GM12872 (cell line): Measurements from ENCODE around the gene GPBP1.

Experiments
- TF ChIP-seq, protein P1 (sequence below): IDR thresholded peaks from 3 replicates; pipeline ENCODE4 v1.5.1; 2011; ENCODE audit warnings: low read depth, mild to moderate bottlenecking, low read length, moderate library complexity; ENCODE audit not compliant: insufficient read depth

GPBP1 gene

DNA sequence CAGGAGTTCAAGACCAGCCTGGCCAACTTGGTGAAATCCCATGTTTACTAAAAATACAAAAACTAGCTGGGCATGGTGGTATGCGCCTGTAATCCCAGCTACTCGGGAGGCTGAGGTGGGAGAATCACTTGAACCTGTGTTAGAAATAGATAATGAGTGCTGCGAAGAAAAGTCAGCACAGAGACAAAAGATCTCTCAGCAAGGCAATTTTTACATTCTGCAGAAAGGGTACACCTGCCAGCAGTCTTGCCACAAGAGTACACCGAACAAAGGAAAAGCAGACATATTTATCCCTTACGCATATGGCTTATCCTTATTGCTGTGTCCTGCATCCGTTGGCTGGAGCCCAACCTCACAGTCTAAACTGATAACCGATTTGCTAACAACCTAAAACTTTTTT lies 16.2 kb upstream of the GPBP1 start:
- TF ChIP-seq, protein P1, sequence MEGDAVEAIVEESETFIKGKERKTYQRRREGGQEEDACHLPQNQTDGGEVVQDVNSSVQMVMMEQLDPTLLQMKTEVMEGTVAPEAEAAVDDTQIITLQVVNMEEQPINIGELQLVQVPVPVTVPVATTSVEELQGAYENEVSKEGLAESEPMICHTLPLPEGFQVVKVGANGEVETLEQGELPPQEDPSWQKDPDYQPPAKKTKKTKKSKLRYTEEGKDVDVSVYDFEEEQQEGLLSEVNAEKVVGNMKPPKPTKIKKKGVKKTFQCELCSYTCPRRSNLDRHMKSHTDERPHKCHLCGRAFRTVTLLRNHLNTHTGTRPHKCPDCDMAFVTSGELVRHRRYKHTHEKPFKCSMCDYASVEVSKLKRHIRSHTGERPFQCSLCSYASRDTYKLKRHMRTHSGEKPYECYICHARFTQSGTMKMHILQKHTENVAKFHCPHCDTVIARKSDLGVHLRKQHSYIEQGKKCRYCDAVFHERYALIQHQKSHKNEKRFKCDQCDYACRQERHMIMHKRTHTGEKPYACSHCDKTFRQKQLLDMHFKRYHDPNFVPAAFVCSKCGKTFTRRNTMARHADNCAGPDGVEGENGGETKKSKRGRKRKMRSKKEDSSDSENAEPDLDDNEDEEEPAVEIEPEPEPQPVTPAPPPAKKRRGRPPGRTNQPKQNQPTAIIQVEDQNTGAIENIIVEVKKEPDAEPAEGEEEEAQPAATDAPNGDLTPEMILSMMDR, result no peak

DNA sequence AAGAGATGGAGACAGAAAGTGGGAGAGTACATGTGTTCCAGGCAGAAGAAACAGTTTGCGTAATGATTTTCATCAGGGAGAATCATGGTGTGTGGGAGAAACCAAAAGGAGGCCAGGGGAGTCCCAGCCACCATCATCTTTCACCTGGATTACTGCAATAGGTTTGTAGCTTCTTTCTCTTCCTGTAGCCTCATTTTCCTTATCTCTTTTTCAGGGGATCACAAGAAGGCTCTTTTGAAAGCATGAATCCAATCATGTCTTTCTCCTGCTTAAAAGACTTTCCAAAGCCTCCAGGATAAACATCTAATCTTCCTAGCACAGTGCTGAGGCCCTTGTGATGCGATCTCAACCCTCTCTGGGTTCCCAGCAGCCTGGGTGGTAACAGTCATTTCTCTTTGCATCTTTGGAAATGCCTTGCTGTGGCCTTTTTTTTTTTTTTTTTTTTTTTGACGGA lies 10.3 kb upstream of the GPBP1 start:
- TF ChIP-seq, protein P1, result no peak

DNA sequence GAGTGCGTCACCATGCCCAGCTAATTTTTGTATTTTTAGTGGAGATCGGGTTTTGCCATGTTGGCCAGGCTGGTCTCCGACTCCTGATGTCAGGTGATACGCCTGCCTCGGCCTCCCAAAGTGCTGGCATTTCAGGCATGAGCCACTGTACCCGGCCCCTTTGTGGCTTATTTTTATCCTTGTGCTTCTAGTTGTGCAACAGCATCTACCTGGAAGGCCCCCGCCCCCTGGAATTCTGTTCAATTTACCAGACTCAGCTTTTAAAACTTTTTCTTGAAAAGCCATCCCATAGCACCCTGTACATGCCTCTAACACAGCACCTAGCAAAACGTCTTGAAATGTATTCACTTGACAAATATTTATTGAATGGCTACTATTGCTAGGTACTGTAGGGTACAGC lies 9.7 kb upstream of the GPBP1 start:
- TF ChIP-seq, protein P1, result no peak

DNA sequence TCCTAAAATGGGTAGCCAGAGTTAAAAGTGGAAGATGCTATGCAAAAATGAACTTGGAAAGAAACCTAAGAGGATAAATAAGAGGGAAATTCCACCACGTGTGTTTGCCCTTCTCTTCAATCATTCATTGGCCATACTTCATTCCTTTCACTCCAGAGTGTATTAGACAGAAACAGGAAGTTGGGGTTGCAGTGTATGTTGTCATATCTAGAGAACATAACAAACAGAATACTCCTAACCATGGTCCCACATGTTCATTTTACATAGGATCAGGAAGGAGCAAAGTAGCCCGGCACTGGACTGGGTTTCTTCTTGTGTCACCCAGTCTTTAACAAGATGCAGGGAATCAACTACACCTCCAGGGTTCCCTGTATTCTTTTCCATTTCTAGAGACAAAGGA lies 7.6 kb upstream of the GPBP1 start:
- TF ChIP-seq, protein P1, result no peak

DNA sequence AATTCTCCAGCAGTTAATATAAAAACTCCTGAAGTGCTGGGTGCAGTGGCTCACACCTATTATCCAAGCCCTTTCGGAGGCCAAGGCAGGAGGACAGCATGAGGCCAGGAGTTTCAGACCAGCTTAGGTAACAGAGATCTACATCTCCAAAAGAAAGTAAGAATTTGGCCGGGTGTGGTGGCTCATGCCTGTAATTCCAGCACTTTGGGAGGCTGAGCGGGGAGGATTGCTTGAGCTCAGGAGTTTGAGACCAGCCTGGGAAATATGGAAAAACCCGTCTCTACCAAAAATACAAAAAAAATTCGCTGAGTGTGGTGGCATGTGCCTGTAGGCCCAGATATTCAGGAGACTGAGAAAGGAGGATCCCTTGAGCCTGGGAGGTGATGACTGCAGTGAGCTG lies 6.7 kb upstream of the GPBP1 start:
- TF ChIP-seq, protein P1, result no peak

DNA sequence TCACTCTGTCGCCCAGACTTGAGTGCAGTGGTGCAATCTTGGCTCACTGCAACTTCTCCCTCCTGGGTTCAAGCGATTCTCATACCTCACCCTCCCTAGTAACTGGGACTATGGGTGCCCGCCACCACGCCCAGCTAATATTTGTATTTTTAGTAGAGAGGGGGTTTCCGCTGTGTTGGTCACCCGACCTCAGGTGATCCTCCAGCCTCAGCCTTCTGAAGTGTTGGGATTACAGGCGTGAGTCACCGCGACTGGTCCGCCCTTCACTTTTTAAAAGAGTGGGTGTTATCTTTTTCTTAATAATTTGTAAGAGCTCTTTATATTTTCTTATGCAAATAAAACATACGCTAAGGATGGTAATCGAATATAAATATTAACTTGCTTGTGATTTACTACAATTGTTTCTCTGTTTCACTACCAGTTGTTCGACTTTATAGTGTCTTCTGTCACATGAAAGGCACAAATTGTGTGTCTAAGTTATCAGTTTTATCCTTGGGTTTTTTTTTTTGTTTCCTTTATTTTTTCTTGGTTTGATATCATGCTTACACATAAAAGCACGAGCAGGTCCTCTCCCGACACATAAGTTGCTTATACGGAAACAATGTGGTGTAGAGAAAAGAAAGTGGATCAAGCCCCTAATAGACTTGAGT lies 1.9 kb upstream of the GPBP1 start:
- TF ChIP-seq, protein P1, result no peak

DNA sequence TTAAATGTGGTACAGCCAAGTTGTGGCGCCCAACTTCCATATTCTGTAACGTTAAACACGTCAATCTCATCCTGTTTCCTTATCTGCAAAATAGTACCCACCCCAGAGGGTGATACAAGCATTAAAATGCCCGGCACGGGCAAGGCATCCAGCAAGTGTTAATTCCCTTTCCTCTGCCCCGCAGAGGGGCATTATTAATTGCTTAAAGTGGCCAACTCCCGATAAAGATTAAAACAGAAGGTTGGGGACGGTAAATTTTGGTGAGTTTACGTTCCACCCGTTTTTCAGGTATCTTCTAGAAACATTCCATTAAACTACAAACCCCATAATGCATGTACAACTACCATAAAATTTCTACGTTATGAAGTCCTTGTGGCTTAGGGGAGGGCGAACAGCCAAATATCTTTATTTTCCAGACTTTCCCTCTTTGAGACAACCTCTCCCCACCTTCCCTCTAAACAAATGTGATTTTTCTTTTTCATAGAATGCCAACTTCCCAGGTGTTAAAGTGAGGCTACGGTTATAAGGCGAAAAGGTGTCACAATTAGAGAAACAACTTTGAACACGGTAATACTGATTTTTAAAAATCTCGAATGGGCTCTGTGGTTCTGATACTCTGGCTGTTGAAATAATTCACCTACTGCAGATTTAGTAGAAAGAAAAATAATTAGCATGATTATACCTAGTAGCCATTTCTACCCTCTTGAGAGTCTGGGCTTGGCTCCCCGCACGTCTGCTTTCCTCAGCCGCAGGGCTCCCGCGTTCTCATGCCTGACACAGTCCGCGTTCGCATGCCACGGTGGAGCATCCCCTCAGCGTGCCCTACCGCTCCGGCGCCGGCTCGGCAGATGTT lies 1.2 kb upstream of the GPBP1 start:
- TF ChIP-seq, protein P1, result no peak
